DOHH2 (cell line): ENCODE measurements around the gene CYP11A1.

Source experiments
- EZH2phosphoT487 ChIP-seq: fragments of 200-600 bp; sonication (generic); IDR thresholded peaks from 2 replicates; pipeline ENCODE4 v1.6.1; 2017; ENCODE audit warnings: borderline replicate concordance, mild to moderate bottlenecking, antibody characterized with exemption, low read length, moderate library complexity, mixed read lengths
- TF ChIP-seq, protein P1 (sequence below): fragments of 200-600 bp; sonication (generic); IDR thresholded peaks from one replicate; pipeline ENCODE4 v1.5.1; 2014; ENCODE audit warnings: antibody characterized with exemption, mild to moderate bottlenecking, low read depth, low read length; ENCODE audit not compliant: poor library complexity, severe bottlenecking

- TF ChIP-seq, protein P1, sequence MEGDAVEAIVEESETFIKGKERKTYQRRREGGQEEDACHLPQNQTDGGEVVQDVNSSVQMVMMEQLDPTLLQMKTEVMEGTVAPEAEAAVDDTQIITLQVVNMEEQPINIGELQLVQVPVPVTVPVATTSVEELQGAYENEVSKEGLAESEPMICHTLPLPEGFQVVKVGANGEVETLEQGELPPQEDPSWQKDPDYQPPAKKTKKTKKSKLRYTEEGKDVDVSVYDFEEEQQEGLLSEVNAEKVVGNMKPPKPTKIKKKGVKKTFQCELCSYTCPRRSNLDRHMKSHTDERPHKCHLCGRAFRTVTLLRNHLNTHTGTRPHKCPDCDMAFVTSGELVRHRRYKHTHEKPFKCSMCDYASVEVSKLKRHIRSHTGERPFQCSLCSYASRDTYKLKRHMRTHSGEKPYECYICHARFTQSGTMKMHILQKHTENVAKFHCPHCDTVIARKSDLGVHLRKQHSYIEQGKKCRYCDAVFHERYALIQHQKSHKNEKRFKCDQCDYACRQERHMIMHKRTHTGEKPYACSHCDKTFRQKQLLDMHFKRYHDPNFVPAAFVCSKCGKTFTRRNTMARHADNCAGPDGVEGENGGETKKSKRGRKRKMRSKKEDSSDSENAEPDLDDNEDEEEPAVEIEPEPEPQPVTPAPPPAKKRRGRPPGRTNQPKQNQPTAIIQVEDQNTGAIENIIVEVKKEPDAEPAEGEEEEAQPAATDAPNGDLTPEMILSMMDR = no peak
- no peak for TF ChIP-seq EZH2phosphoT487
Measured at GRCh38 chr15:74370471-74370870, 3.0 kb upstream of the CYP11A1 start.
